Femur (tissue), 1 donor: ENCODE results near the gene LRRC14B.
A peak's percentile ranks its signal among the peaks of the same experiment; 100 is the strongest.
"Not testable (repeated sequence)": the region's sequence is repeated elsewhere in the genome, so short reads cannot be mapped to it uniquely, and the experiment has no call there.

Experiments
- DNase-seq: peaks from one replicate; pipeline ENCODE4 v3.0.0-alpha.2; 2017

LRRC14B gene

DNA sequence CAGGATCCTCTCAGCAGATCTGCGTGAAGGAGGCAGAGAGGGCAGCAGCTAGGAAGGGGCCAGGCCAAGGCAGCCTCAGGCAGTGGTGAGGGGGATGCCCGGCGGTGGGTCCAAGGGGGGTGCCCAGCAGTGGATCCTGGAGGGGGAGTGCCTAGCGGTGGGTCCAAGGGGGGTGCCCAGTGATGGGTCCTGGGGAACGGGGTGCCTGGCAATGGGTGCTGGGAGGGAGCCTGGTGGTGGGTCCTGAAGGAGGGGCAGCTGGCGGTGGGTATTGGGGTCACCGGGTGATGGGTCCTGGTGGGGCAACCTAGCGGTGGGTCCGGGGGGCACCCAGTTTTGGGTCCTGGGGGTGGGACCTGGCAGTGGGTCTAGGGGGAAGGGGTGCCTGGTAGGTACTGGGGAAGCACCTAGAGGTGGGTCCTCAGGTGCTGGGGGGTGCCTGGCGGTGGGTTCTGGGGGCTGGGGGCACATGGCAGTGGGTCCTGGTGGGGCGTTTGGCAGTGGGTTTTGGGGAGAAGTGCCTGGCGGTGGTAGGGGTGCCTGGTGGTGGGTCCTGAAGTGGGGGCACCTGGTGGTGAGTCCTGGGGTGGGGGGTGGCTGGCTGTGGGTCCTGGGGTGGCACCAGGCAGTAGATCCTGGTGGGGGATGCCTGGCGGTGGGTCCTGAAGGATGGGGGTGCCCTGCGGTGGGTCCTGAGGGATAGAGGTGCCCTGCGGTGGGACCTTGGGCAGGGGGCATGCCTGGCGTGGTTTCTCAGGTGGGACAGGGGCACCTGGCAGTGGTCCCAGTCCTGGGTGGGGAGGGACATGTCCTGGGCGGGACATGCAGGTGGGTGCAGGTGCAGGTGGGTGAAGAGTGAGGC lies 1.9 kb downstream of the LRRC14B start:
- no peak for DNase-seq

- peak; percentile 10 for DNase-seq
These were observed 2.8 kb downstream of the LRRC14B start for GRCh38 chr5:194102-194501.

DNA sequence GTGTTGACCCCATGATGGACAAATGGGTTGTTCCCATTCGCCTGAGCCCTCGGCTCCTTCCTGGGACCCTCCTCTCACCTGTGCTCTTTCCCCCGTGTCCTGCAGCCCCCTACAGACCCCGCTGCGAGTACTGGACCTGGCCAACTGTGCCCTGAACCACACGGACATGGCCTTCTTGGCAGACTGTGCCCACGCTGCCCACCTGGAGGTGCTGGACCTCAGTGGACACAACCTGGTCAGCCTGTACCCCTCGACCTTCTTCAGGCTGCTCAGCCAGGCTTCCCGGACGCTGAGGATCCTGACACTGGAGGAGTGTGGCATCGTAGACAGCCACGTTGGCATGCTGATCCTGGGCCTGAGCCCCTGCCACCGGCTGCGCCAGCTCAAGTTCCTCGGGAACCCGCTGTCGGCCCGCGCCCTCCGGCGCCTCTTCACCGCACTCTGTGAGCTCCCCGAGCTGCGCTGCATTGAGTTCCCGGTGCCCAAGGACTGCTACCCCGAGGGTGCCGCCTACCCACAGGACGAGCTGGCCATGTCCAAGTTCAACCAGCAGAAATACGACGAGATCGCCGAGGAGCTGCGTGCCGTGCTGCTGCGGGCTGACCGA lies 3.4 kb downstream of the LRRC14B start:
- peak; percentile 11 for DNase-seq

DNA sequence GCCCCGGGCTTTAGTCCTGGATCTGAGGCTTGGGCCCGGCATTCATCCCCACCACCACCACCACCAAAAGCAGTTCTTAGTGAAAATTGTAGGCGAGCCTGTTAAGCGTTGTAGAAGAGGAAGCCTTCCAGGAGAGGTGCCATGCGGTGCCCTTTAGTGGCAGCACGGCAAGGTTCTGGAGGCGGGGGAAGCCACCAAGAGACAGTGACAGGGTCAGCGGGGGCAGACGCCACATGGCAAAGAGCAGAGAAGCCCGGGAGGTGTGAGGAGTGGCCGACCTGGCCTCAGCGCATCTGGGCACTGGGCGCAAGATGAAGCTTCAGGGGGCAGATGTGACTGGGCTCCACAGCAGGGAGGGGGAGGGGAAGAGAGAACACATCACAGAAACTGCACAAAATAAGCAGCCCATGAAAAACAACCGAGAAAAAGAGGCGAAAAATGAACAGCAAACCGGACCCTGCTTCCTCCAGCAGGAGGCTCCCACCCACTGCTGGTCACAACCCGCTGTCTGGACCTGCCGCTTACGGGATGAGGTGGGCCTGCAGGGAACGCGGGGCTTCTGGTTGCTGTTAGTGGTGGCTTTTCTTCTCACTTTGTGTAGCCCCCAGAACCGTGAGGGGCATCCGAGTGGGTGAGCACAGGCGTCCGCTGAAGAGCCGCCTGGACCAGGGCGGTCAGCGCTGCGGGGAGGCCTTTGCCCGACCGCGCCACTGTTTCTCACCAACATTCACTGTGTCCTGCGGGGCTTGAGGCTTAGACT lies 4.3 kb downstream of the LRRC14B start:
- DNase-seq: peak; percentile 13

- no peak for DNase-seq
These were observed 5.1 kb downstream of the LRRC14B start for GRCh38 chr5:196350-196749.

- DNase-seq: not testable (repeated sequence)
These were observed 5.7 kb downstream of the LRRC14B start for GRCh38 chr5:197031-197430.

GRCh38 chr5:197892-198489 lies 6.7 kb downstream of the LRRC14B start:
- DNase-seq: no peak

DNA sequence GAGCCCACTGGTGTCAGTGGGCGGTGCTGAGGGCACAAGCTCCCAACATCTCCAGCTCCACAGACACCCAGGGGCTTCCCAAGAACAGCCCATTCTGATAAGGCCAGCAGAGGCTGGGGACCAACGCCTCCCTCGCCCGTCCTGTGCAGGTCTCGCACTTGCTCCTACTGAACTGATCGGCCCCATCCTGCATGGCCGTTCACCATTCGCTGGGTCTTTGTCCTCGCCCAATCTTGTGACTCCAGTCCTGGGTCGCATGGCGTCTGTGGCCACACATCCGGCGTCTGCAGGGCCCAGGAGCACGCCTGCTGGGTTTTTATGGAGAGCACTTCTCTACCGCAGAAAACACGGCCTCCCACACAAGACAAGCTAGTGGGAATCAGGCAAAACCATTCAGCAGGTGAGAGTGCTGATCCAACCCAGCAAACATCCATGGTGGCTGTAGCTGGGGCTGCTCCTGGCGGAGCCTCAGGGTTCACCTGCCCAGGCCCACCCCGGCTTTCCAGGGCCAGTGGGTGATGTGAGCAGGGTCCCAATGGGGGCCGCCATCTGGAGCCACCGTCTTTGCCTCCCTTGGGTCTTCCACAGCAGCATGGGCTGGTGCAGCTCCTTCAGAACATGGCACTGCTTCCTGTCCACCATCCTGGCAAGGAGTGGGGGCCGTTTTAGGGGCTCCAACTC lies 7.4 kb downstream of the LRRC14B start:
- DNase-seq: no peak

DNA sequence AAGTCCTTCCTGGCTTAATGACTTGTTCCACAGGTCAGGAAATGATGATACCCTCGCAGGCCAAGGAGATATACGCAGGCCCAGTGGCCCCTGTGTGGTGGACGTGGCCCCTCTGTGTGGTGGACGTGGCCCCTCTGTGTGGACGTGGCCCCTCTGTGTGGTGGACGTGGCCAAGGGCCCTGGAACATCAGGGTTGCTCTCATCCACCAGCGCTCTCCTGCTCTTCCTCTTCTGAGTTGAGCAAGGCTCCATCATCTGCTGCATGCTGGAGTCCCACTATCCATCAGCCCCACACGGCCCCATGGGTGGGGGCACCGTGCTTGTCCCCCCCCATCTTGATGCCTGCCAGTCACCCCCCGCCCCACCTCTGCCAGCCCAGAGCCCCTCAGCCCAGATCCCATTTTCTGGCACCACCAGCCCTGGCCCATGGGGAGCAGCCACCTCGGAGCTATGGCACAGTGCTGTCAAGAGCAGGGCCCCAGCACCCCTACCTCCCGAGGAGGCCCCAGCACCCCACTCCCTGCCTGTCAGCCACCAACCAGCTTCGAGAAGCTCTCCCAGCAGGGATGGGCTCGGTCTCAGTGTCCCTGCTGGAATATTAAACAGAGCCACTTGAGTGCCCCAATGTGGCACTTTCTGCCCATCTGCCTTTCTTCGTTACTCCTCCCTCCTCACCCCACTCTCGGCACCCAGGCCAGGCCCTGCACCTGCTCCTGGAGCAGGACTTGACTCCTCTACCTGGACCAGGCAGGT lies 8.1 kb downstream of the LRRC14B start:
- DNase-seq: no peak

DNA sequence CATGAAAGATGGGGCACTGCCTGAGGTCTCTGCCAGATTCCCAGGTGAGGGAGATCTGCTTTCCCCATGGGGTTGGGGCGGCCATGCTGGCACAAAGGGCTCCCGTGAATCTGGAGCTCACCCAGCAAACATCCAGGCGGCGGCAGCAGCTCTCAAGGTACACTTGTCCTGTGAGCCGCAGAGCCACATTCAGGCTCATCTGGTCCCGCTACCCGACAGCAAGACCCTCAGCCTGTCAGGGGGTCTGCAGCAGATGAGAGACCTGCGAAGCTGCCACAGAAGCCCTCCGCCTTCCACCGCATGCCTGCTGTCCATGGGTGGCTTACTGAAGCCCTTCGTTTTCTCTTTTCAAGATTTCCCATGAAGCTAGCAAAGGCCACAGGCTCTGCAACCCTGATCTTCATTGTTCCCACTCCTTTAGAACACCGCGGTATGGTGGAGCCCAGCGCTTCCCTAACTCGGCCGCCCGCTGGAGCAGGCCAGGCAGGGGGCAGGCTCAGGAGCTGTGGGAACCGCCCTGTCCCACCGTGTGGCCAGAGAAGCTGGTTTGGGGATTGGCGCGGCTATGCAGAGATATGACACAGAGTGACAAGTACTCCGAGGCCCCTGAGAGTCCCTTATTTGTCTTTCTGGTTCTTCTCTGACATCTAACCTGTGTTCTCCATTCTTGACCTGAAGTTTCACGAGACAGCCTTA lies 8.8 kb downstream of the LRRC14B start:
- DNase-seq: no peak

GRCh38 chr5:200985-201384 lies 9.7 kb downstream of the LRRC14B start:
- no peak for DNase-seq

DNA sequence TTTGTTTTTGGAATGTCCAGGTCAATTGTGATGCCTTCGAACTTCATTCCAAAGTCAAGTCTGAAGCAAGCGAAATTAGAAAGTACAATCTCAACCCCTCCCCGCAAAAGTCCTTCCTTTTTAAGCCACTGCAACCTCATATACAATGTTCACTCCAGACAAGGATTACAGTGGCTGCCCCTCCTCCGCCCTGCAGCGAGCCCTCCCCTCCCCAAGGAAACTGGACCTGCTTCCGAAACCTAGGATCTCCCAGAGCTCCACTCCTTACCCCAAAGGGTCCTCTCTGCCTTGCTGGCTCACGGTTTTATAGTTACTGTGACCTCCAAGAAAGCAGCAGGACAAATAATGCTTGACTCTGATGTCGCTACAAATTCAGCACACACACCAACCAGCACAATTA lies 10.4 kb downstream of the LRRC14B start:
- no peak for DNase-seq

DNA sequence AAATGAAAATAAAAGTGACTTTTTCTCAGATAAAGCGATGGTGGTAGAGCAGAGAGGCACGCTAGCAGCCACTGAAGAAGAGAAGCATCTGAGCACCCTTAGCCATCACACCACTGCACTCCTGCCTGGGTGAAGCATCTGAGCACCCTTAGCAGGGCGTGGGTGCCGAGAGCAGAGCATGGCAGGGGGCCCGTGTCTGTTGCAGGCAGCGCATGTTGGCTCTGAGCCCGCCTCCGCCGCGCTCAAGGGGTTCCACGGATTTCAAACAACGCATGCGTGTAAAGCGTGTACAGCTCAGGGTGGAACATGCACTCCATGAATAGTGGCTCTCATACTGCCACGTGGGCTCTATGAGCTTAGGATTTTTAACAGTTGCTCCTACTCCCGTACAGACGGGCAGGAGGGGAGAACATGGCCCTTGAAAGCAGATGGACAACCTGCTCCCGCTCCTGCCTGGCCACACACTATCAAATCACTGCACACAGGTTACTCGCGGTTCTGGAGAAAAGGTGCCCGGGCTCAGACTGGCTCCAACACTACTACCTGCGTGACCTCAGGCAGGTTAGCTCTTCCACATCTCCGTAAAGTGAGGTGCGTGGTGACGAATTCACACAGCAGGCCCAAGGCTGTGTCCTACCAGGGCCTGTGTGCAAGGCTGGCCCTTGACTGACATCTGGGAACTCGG lies 12.1 kb downstream of the LRRC14B start:
- no peak for DNase-seq

GRCh38 chr5:204001-204400 lies 12.7 kb downstream of the LRRC14B start:
- no peak for DNase-seq

DNA sequence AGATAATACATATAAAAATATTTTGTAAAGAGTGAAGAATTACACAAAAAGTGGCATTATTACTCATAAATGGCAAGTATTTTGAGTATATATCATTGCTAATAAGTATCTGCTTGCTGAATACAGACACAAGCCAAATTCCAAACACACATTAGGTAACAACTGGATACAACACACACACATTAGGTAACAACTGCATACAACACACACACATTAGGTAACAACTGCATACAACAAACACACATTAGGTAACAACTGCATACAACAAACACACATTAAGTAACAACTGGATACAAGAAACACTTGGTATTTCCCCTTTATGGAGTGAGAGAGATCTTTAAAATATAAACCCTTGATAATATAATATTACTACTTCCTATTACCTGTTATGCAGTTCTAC lies 13.2 kb downstream of the LRRC14B start:
- DNase-seq: no peak

DNA sequence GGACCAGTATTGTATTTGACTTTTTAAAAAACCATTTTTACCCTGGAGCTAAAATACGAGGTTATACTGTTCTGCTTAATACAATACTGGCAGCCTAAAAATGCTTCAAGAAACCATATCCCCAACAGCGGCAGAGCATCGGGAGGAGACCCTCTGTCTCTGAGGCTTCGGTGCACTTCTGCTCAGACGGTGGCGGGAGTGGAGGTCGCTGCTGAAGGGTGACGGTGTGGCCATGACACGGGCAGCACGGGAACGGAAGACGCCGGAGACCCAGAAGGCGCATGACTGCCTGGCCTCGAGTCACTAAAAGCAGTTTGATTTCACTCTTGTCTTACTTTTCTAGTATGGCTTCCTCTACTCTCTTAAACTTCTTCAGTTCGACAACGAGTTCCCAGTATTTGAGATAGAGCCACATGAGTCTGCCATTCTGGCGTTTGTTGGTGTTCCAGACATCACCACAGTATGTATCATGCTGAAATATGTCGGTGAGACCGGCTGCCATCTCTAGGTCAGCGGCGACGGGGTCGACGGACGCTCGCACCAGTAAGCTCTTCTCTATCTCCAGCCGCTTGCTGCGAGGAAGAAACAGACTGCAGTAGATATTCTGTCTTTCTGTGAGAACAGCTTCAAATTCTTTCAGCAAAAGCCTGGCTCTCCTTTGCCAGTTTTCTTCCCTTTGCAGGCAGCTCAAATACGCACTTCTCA lies 13.8 kb downstream of the LRRC14B start:
- DNase-seq: no peak

GRCh38 chr5:206406-206805 lies 15.1 kb downstream of the LRRC14B start:
- no peak for DNase-seq

- no peak for DNase-seq
These were observed 15.7 kb downstream of the LRRC14B start for GRCh38 chr5:206927-207536.

GRCh38 chr5:207599-207998 lies 16.3 kb downstream of the LRRC14B start:
- DNase-seq: no peak
